Activated CD8-positive, alpha-beta T cell treated with anti-CD3 and anti-CD28 coated beads for 36 hours (primary cell): Measurements from ENCODE around the gene EPHA1. TPM values are rescaled to one million over a fixed set of nuclear protein-coding genes. Genes with fewer than 3 reads are reported as not detected.
"Not testable (repeated sequence)": the region's sequence is repeated elsewhere in the genome, so short reads cannot be mapped to it uniquely, and the experiment has no call there.

ENCODE experiments used
- ATAC-seq: fragments of 200-7000 bp; cut with Tn5 transposase; one replicate; pipeline ENCODE4 v1.10.0; 2021; ENCODE audit warnings: mild to moderate bottlenecking, moderate library complexity
- CTCF ChIA-PET: fragments of 350-600 bp; sonication (Branson Sonifier 250); formaldehyde crosslinking; loops from one replicate; lab custom pipeline; 2021; ENCODE audit warnings: antibody characterized with exemption; lab: Charles Lee
- POLR2A ChIA-PET: fragments of 350-600 bp; sonication (Branson Sonifier 250); formaldehyde crosslinking; loops from one replicate; lab custom pipeline; 2021; ENCODE audit warnings: antibody characterized with exemption; lab: Charles Lee
- DNase-seq: peaks from one replicate; pipeline ENCODE4 v3.0.0-alpha.2; 2020
- H3K27ac Mint-ChIP-seq: one replicate; pipeline ENCODE4 v1.8.0; 2021; ENCODE audit warnings: mild to moderate bottlenecking, mixed read lengths
- H3K27me3 Mint-ChIP-seq: one replicate; pipeline ENCODE4 v1.8.0; 2021; ENCODE audit warnings: mixed read lengths
- H3K36me3 Mint-ChIP-seq: one replicate; pipeline ENCODE4 v1.8.0; 2021; ENCODE audit warnings: low read depth, mixed read lengths
- H3K4me1 Mint-ChIP-seq: one replicate; pipeline ENCODE4 v1.8.0; 2021; ENCODE audit warnings: low read depth, mixed read lengths
- H3K4me3 Mint-ChIP-seq: one replicate; pipeline ENCODE4 v1.8.0; 2021; ENCODE audit warnings: mild to moderate bottlenecking, moderate library complexity, mixed read lengths
- H3K9me3 Mint-ChIP-seq: one replicate; pipeline ENCODE4 v1.8.0; 2021; ENCODE audit warnings: mixed read lengths
- intact Hi-C: fragments of 100-400 bp; cut with micrococcal nuclease; formaldehyde crosslinking; loops from one replicate; pipeline ENCODE4 v1.10.0; 2022
- total RNA-seq, 2 experiments: library from RNA; stranded (reverse); gene quantifications; one replicate each; pipeline ENCODE4 v1.2.3, GENCODE V29; 2021
- TF ChIP-seq, protein P1 (sequence below): fragments of 200-600 bp; IDR thresholded peaks from one replicate; pipeline ENCODE4 v1.8.0; 2022; ENCODE audit warnings: antibody characterized with exemption, mild to moderate bottlenecking

Gene EPHA1
- total RNA-seq, 2 experiments from 2014 or later = 2.4 to 2.8 TPM

DNA sequence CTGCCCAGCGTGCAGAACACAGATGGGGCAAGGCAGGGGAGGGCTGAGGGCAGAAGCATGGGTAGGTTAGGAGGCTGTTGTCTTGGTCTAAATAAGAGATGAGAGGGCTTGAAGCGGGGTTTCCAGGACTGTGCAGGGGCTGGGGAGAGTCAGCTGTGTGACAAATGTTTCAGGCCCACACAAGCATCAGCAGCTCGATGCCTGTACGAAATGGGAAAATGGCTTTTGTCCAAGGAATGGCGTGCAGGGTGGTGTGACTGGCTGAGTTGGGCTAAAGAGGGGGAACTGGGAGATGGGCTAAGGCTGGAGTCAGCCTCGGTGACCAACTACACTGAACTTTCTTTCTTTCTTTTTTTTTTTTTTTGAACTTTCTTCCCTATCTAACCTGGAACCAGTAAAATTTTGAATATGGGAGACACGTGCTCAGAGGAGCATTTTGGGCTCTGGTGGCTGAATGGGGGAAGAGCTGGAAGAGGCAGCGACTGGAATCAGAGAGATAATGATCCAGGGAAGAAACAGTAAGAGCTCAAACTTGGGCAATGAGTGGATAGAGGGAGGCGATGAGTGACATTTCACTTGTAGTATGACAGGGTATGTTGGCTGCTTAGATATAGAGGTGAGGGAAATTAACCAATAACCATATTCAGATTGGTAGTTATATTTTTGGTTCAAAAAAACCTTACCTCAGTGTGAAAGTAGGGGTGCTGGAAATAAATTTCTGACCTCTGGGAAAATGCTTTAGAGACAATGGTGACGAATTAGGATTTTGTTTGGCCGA lies 10.2 kb upstream of the EPHA1 start:
- Mint-ChIP-seq H3K9me3 (peaks cover 4% of the 10 kb centered on the region), H3K36me3 (peaks cover 3% of the 10 kb centered on the region), H3K27ac (no peak overlapping the region), H3K4me1 (peaks cover 10% of the 10 kb centered on the region), H3K4me3 (no peak overlapping the region), H3K27me3 (no peaks in the 10 kb centered on the region)
- TF ChIP-seq, protein P1, sequence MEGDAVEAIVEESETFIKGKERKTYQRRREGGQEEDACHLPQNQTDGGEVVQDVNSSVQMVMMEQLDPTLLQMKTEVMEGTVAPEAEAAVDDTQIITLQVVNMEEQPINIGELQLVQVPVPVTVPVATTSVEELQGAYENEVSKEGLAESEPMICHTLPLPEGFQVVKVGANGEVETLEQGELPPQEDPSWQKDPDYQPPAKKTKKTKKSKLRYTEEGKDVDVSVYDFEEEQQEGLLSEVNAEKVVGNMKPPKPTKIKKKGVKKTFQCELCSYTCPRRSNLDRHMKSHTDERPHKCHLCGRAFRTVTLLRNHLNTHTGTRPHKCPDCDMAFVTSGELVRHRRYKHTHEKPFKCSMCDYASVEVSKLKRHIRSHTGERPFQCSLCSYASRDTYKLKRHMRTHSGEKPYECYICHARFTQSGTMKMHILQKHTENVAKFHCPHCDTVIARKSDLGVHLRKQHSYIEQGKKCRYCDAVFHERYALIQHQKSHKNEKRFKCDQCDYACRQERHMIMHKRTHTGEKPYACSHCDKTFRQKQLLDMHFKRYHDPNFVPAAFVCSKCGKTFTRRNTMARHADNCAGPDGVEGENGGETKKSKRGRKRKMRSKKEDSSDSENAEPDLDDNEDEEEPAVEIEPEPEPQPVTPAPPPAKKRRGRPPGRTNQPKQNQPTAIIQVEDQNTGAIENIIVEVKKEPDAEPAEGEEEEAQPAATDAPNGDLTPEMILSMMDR = no peak
- no peak for ATAC-seq
- intact Hi-C loops = loop anchor here (5.0 kb wide), 1 partner anchor 42 kb away; no protein-coding TSS in a partner anchor
- POLR2A ChIA-PET = no interaction called here
- DNase-seq = no peak
- CTCF ChIA-PET = interaction anchor here (0.9 to 5.1 kb wide), 3 partner anchors 14 to 179 kb away, joined by 3 to 79 read pairs (median 78); partner anchors contain the start of gene EPHA1

DNA sequence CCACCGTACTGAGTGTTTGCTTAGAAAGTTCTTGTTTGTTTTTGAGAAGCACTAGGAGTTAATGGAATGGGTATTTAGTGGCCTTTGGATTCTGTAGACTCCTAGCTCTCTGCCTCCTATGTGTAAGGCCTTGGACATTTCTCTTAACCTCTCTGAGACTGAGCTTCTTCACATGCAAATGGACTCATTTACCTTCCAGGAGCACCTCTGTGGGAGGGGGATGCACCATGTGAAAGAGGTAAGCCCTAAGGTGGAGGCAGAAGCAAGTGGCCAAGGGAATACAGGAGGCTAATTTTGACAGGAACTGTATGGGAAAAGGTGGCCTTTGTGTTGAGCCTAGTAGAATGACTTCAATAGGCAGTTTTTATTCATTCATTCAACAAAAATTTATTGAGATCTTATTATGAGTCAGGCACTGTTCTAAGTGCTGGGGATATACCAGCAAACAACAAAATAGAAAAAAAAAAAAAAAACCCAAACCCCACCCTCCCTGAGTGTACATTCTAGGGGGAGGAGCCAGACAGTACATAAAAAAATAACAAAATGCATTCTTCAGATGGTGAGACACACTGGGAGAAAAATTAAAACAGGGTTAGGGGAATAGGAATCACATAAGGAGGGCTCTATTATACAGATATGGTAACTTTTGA lies 9.2 kb upstream of the EPHA1 start:
- DNase-seq (no peak), ATAC-seq (peak; percentile 42)
- H3K4me3 Mint-ChIP-seq = no peak overlapping the region
- TF ChIP-seq, protein P1 = no peak
- peaks cover 10% of the 10 kb centered on the region for H3K4me1 Mint-ChIP-seq
- ChIA-PET POLR2A (interaction anchor here (1.5 kb wide), 1 partner anchor 10 kb away, joined by 4 read pairs; no protein-coding TSS in a partner anchor), CTCF (interaction anchor here (0.9 to 5.1 kb wide), 19 partner anchors 9 to 191 kb away, joined by 3 to 79 read pairs (median 4); partner anchors contain the start of gene EPHA1)
- no peak overlapping the region for H3K27ac Mint-ChIP-seq
- H3K9me3 Mint-ChIP-seq = peaks cover 4% of the 10 kb centered on the region
- intact Hi-C loops = loop anchor here (2.0 to 5.0 kb wide), 2 partner anchors 41 to 177 kb away; no protein-coding TSS in a partner anchor
- peaks cover 3% of the 10 kb centered on the region for H3K36me3 Mint-ChIP-seq
- no peaks in the 10 kb centered on the region for H3K27me3 Mint-ChIP-seq

DNA sequence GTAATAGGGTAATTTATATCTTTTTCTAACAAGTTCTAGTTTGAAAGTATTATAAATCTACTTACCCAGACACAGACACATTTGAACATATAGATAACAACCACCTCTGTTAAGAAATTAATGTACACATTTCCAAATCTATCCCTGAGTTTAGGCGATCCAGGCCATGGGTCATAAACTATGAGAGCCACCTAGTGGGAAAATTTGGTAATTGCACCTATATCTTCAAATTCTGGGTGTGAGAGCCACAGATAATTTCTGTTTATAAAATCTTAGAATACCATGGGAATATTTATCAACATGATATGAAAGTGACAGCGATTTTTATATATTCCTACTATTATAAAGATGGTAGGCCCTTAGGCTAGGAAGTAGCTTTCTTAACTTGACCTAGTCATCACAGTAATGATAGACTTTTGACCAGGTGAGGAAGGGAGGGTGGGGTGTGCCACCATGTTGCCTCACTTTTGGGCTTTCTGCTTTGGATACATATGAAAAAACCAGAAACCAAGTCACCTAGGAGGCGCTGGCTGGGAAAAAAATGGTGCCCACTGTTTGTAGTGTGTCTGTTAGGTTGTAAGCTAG lies 8.0 kb upstream of the EPHA1 start:
- ChIA-PET CTCF (interaction anchor here (0.7 to 5.1 kb wide), 41 partner anchors 8 to 414 kb away, joined by 3 to 79 read pairs (median 4); partner anchors contain the start of genes CLCN1, EPHA1, FAM131B and GSTK1), POLR2A (interaction anchor here (1.5 kb wide), 1 partner anchor 9 kb away, joined by 4 read pairs; no protein-coding TSS in a partner anchor)
- intact Hi-C loops = loop anchor here (2.0 to 5.0 kb wide), 2 partner anchors 39 to 176 kb away; no protein-coding TSS in a partner anchor
- Mint-ChIP-seq H3K4me1 (peaks cover 10% of the 10 kb centered on the region), H3K27ac (no peak overlapping the region), H3K36me3 (peaks cover 3% of the 10 kb centered on the region), H3K27me3 (no peaks in the 10 kb centered on the region), H3K9me3 (peaks cover 4% of the 10 kb centered on the region), H3K4me3 (no peak overlapping the region)
- DNase-seq (no peak), ATAC-seq (peak; percentile 60)
- TF ChIP-seq, protein P1 = peak; percentile 87

DNA sequence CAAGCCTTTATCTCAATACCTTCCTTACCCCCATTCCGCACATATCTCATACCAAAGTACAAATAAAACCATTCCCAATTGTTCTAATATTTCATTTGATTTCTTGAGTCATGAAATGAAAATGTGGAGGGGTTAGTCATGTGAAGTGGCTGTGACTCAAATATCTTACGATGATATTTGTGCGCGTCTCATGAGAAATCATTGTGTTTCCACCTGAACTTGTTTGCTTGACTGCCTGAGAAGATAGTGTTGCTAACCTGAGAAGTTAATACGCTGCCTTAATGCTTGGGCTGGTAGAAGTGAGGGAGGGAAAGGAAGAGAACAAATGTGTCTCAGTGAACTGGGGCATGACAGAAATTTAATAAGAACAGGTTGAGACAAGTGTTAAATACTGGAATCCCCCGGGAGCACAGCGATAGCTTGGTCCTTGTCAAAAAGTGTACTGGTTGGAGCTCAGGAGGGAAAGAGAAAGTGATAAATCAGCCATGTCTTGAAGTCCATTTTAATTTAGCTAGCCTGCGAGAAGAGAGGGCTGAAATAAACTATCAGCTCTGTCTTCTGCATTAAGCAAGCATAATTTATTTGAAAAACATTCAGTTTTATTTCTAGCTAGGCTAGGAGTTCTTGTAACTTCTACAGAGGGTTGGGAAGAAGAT lies 7.2 kb upstream of the EPHA1 start:
- intact Hi-C loops = loop anchor here (2.0 to 5.0 kb wide), 2 partner anchors 39 to 175 kb away; no protein-coding TSS in a partner anchor
- H3K27ac Mint-ChIP-seq = no peak overlapping the region
- H3K9me3 Mint-ChIP-seq = peaks cover 4% of the 10 kb centered on the region
- H3K36me3 Mint-ChIP-seq = peaks cover 3% of the 10 kb centered on the region
- H3K4me3 Mint-ChIP-seq = no peak overlapping the region
- H3K4me1 Mint-ChIP-seq = peaks cover 12% of the 10 kb centered on the region
- no peaks in the 10 kb centered on the region for H3K27me3 Mint-ChIP-seq
- POLR2A ChIA-PET = no interaction called here
- no peak for DNase-seq
- CTCF ChIA-PET = interaction anchor here (0.6 to 5.1 kb wide), 26 partner anchors 9 to 413 kb away, joined by 3 to 79 read pairs (median 4); partner anchors contain the start of genes CLCN1, EPHA1 and GSTK1
- ATAC-seq = no peak
- TF ChIP-seq, protein P1 = no peak

DNA sequence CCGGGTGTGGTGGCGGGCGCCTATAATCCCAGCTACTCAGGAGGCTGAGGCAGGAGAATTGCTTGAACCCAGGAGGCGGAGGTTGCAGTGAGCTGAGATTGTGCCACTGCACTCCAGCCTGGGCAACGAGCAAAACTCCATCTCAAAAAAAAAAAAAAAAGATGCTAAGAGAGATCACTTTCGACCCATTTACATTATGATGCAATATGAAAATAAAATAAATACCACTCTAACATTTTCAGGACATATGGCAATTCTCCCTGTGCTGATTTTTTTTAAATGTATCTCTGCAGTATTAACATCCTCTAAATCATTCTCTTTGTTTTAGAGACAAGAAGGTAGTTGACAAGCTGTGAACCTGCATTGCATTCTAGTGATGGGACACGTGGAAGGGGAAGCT lies 6.6 kb upstream of the EPHA1 start:
- DNase-seq, H3K27ac Mint-ChIP-seq, ATAC-seq, H3K9me3 Mint-ChIP-seq, H3K27me3 Mint-ChIP-seq, POLR2A ChIA-PET, H3K4me3 Mint-ChIP-seq, H3K36me3 Mint-ChIP-seq: not testable (repeated sequence)
- peaks cover 17% of the 10 kb centered on the region for H3K4me1 Mint-ChIP-seq
- intact Hi-C loops = loop anchor here (5.0 kb wide), 1 partner anchor 38 kb away; no protein-coding TSS in a partner anchor
- CTCF ChIA-PET = interaction anchor here (0.6 to 5.1 kb wide), 14 partner anchors 10 to 412 kb away, joined by 3 to 79 read pairs (median 6); partner anchors contain the start of gene EPHA1
